Keratinocyte (primary cell): ENCODE data around the gene FAM118B. TPM values are rescaled to one million over a fixed set of nuclear protein-coding genes. Genes with fewer than 3 reads are reported as not detected.

ENCODE experiments used
- DNase-seq: peaks from one replicate; pipeline ENCODE4 v3.0.0-alpha.2; 2011; ENCODE audit warnings: low read depth, missing footprints, low spot score
- FAIRE-seq: peaks from 2 replicates; lab custom pipeline; 2011; peaks lifted over from hg19 to GRCh38; lab: Jason Lieb, UNC
- H2AFZ ChIP-seq: 2 replicates; pipeline ENCODE4 v1.6.0; 2012; ENCODE audit warnings: low read length, control low read depth, inconsistent platforms; ENCODE audit not compliant: control insufficient read depth
- H3K27ac ChIP-seq: 2 replicates; pipeline ENCODE4 v1.5.1; 2011; ENCODE audit warnings: low read length; ENCODE audit not compliant: control insufficient read depth, insufficient read depth
- H3K27me3 ChIP-seq: 3 replicates; pipeline ENCODE4 v1.6.0; 2011; ENCODE audit warnings: low read length; ENCODE audit not compliant: control insufficient read depth, insufficient read depth; ENCODE audit errors: extremely low read depth
- H3K36me3 ChIP-seq, 2 experiments: 2 replicates in 1 of 2; 3 replicates in 1 of 2; pipeline ENCODE4 v1.5.1; 2011; ENCODE audit warnings: low read length in 2 of 2, mild to moderate bottlenecking in 1 of 2; ENCODE audit not compliant: control insufficient read depth in 2 of 2, insufficient read depth in 2 of 2; ENCODE audit errors: extremely low read depth in 1 of 2
- H3K4me1 ChIP-seq: 3 replicates; pipeline ENCODE4 v1.5.1; 2011; ENCODE audit warnings: low read length; ENCODE audit not compliant: control insufficient read depth, insufficient read depth; ENCODE audit errors: extremely low read depth
- H3K4me2 ChIP-seq: 3 replicates; pipeline ENCODE4 v1.6.0; 2011; ENCODE audit warnings: low read depth, low read length; ENCODE audit not compliant: control insufficient read depth, insufficient read depth; ENCODE audit errors: extremely low read depth
- H3K4me3 ChIP-seq, 3 experiments: fragments of 200-600 bp in 1 of 3; sonication (generic) in 1 of 3; 2 replicates in 2 of 3; 3 replicates in 1 of 3; pipeline ENCODE4 v1.5.1; 2011 to 2016; ENCODE audit warnings: low read length in 3 of 3, mild to moderate bottlenecking in 3 of 3, control low read depth in 2 of 3, inconsistent platforms in 1 of 3, low read depth in 1 of 3, mixed read lengths in 1 of 3, mixed run types in 1 of 3, moderate library complexity in 1 of 3; ENCODE audit not compliant: control insufficient read depth in 2 of 3, insufficient read depth in 2 of 3; ENCODE audit errors: extremely low read depth in 1 of 3
- H3K79me2 ChIP-seq: 2 replicates; pipeline ENCODE4 v1.6.0; 2012; ENCODE audit warnings: low read length; ENCODE audit not compliant: control insufficient read depth, insufficient read depth
- H3K9ac ChIP-seq: 3 replicates; pipeline ENCODE4 v1.6.0; 2011; ENCODE audit warnings: low read length; ENCODE audit not compliant: control insufficient read depth, insufficient read depth; ENCODE audit errors: extremely low read depth
- H3K9me1 ChIP-seq: 3 replicates; pipeline ENCODE4 v1.6.0; 2011; ENCODE audit warnings: low read length; ENCODE audit not compliant: control insufficient read depth, insufficient read depth; ENCODE audit errors: extremely low read depth
- H3K9me3 ChIP-seq: 2 replicates; pipeline ENCODE4 v1.5.1; 2012; ENCODE audit warnings: low read depth, low read length; ENCODE audit not compliant: control insufficient read depth
- H4K20me1 ChIP-seq: 3 replicates; pipeline ENCODE4 v1.6.0; 2011; ENCODE audit warnings: low read length; ENCODE audit not compliant: control insufficient read depth, insufficient read depth; ENCODE audit errors: extremely low read depth
- CTCF ChIP-seq, 3 experiments: IDR thresholded peaks in 1 of 3; conservative IDR thresholded peaks in 1 of 3; optimal IDR thresholded peaks in 1 of 3; 2 replicates in 2 of 3; 3 replicates in 1 of 3; pipeline versions ENCODE3 to v1.5.1; 2011; ENCODE audit warnings: low read length in 3 of 3, mild to moderate bottlenecking in 3 of 3, moderate library complexity in 2 of 3, control low read depth in 1 of 3, inconsistent platforms in 1 of 3; ENCODE audit not compliant: insufficient read depth in 2 of 3; ENCODE audit errors: extremely low read depth in 1 of 3
- EZH2 ChIP-seq: IDR thresholded peaks from one replicate; pipeline ENCODE4 v1.6.1; 2012; ENCODE audit warnings: inconsistent platforms, mild to moderate bottlenecking, low read length, moderate library complexity
- dilution Hi-C: fragments of 300-500 bp; cut with MboI; formaldehyde crosslinking; loops from one replicate; pipeline ENCODE4 v1.7.0; 2020; ENCODE audit warnings: low sequenced_read_pairs; ENCODE audit not compliant: extremely low pct_ligation_motif_present
- polyA plus RNA-seq, 5 experiments: library from polyadenylated mRNA; depleted of rRNA in 3 of 5; stranded (reverse) in 3 of 5; stranded (forward) in 1 of 5; unstranded in 1 of 5; fragments of >200 nt; gene quantifications; 1 replicate in 1 of 5; 2 replicates in 3 of 5; 3 replicates in 1 of 5; pipeline versions ENCODE4 v1.2.1 to v1.2.3, GENCODE V29; 2011 to 2012; ENCODE audit warnings: missing spikeins in 2 of 5, low read depth in 1 of 5, low replicate concordance in 1 of 5

FAM118B gene
- polyA plus RNA-seq, 1 donor (not counting 4 experiments of a cell fraction or from before 2014, with no cell fraction given) = 32.0 TPM

GRCh38 chr11:126280595-126280994 is 69.0 kb downstream of the FAM118B start:
- dilution Hi-C loops = no loop called here
- Histone ChIP-seq H3K27ac (no peak overlapping the region), H3K9ac (no peak overlapping the region), H3K27me3 (no peaks in the 10 kb centered on the region), H2AFZ (no peak overlapping the region), H4K20me1 (no peaks in the 10 kb centered on the region), H3K4me3 (no peak overlapping the region), H3K4me1 (peaks cover 20% of the 10 kb centered on the region), H3K9me3 (no peaks in the 10 kb centered on the region), H3K4me2 (no peak overlapping the region), H3K36me3 (peaks cover 7 to 9% of the 10 kb centered on the region in 2 experiments), H3K79me2 (no peaks in the 10 kb centered on the region), H3K9me1 (no peaks in the 10 kb centered on the region)
- FAIRE-seq = no peak
- no peak for DNase-seq
- TF ChIP-seq CTCF (optimal IDR thresholded peaks at IDR 0.05 in 1 of 3, IDR thresholded peaks at IDR 0.05 in 1 of 3, conservative IDR thresholded peaks at IDR 0.05 in 1 of 3; ENCODE audit: extremely low read depth in 1 of 3, insufficient read depth in 2 of 3, low read length in 3 of 3) (no peak), EZH2 (no peak)

DNA sequence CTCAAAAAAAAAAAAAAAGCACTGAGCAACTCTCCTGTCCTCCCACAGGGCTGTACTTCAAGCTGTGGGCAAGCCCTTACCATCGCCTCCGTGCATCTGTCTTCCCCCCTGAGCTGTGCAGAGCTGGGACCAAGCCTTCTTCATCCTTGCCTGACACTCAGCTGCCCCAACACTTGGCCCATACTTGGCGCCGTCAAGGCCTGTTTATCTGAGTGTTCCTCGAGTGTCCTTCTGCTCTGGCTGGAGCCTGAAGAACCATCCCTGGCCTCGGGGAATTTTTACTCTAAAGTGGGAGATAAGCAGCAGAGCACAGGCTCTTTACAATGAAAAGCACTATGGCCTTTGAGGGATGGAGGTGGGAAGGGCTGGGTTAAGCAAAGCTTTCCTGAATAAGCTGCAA is 69.7 kb downstream of the FAM118B start:
- H3K27me3 ChIP-seq = no peaks in the 10 kb centered on the region
- no peaks in the 10 kb centered on the region for H3K9me3 ChIP-seq
- no peaks in the 10 kb centered on the region for H4K20me1 ChIP-seq
- DNase-seq (no peak), FAIRE-seq (no peak)
- no peak overlapping the region for H3K9ac ChIP-seq
- no peak overlapping the region for H3K4me2 ChIP-seq
- H3K4me3 ChIP-seq = no peak overlapping the region
- dilution Hi-C loops = no loop called here
- H3K79me2 ChIP-seq = no peaks in the 10 kb centered on the region
- TF ChIP-seq EZH2 = no peak
- TF ChIP-seq CTCF (optimal IDR thresholded peaks at IDR 0.05 in 1 of 3, IDR thresholded peaks at IDR 0.05 in 1 of 3, conservative IDR thresholded peaks at IDR 0.05 in 1 of 3; ENCODE audit: extremely low read depth in 1 of 3, insufficient read depth in 2 of 3, low read length in 3 of 3) = no peak
- peaks cover 20% of the 10 kb centered on the region for H3K4me1 ChIP-seq
- no peak overlapping the region for H2AFZ ChIP-seq
- peaks cover 4 to 5% of the 10 kb centered on the region in 2 experiments for H3K36me3 ChIP-seq
- H3K9me1 ChIP-seq = no peaks in the 10 kb centered on the region
- H3K27ac ChIP-seq = no peak overlapping the region
